ENCODE measurements around the gene C8A. TPM values are rescaled to one million over a fixed set of nuclear protein-coding genes. Genes with fewer than 3 reads are reported as not detected.

The C8A gene
- total and polyA plus RNA-seq, 2 of the 13 experiments (the other 11 are each of a cell fraction or from before 2014, with no cell fraction given), result 10.5 to 15.0 TPM

- no TSS peak for BruUV-seq (replicated peaks)
- no peaks in the 10 kb centered on the region for H3K9me3 ChIP-seq (ENCODE audit: low read length)
- ChIA-PET POLR2A (no interaction called here), CTCF (ENCODE audit: low intra/inter-chr PET ratio, low total read pairs) (no interaction called here)
- intact Hi-C loops (cut with micrococcal nuclease; ENCODE audit: unreplicated experiment) (no loop called here), in situ Hi-C loops (cut with HindIII; ENCODE audit: extremely low pct_ligation_motif_present, low pct_unique_long_range_greater_than_20kb) (loop anchor here (25.0 kb wide), 2 partner anchors 462 to 1212 kb away; no protein-coding TSS in a partner anchor)
- FAIRE-seq (no peak), DNase-seq (ENCODE audit: low spot score) (no peak), ATAC-seq (no peak)
- H3K27ac ChIP-seq (ENCODE audit: extremely low read length, insufficient read depth, low read length), result no peak overlapping the region
- no peak overlapping the region for H2AFZ ChIP-seq (ENCODE audit: low read length)
- no peaks in the 10 kb centered on the region for H3K27me3 ChIP-seq (ENCODE audit: control insufficient read depth in 1 of 2, insufficient read depth in 2 of 2, low read length in 2 of 2)
- no peak overlapping the region for H3K4me3 ChIP-seq (replicated peaks in 1 of 3; ENCODE audit: insufficient read depth in 1 of 3, low read depth in 2 of 3, low read length in 3 of 3)
- WGBS (ENCODE audit: low lambda C conversion rate), result 83% methylated on average over 4 of the region's 4 CpGs
- H4K20me1 ChIP-seq (ENCODE audit: insufficient read depth, low read length), result no peaks in the 10 kb centered on the region
- H3K36me3 ChIP-seq (replicated peaks in 1 of 2; ENCODE audit: control insufficient read depth in 1 of 2, insufficient read depth in 2 of 2, low read length in 2 of 2), result no peaks in the 10 kb centered on the region
- H3K4me1 ChIP-seq (ENCODE audit: insufficient read depth, low read length), result peaks cover 28% of the 10 kb centered on the region
- H3K79me2 ChIP-seq (ENCODE audit: insufficient read depth, low read length), result no peaks in the 10 kb centered on the region
- H3K4me2 ChIP-seq (ENCODE audit: low read depth, low read length), result no peak overlapping the region
- no peak for TF ChIP-seq NRL (CRISPR knock-in tag; IDR thresholded peaks at IDR 0.05; ENCODE audit: borderline replicate concordance)
- TF ChIP-seq CBX1 (IDR thresholded peaks at IDR 0.05; ENCODE audit: low read depth), result no peak
- no peak for TF ChIP-seq IKZF4 (CRISPR knock-in tag; IDR thresholded peaks at IDR 0.05; ENCODE audit: borderline replicate concordance, low read depth, not compliant biosample characterization)
- no peak for TF ChIP-seq PRDM15 (CRISPR knock-in tag; IDR thresholded peaks at IDR 0.05)
- TF ChIP-seq ZNF800 (CRISPR knock-in tag; IDR thresholded peaks at IDR 0.05), result no peak
- no peak for TF ChIP-seq DZIP1 (CRISPR knock-in tag; IDR thresholded peaks at IDR 0.05)
- no peak overlapping the region for H3K9ac ChIP-seq (ENCODE audit: insufficient read depth, low read depth, low read length)
Observed at GRCh38 chr1:56825436-56825835, 29.2 kb upstream of the C8A start.

All from HepG2 (cell line).